SW480 (cell line): Measurements from ENCODE around the gene TULP3.

Experiments
- DNase-seq: peaks from one replicate; pipeline ENCODE4 v3.0.0-alpha.2; 2016; ENCODE audit warnings: low spot score

TULP3 gene

GRCh38 chr12:2877047-2877952 lies 13.4 kb upstream of the TULP3 start, which contains the start of the genes FOXM1 and RHNO1:
Gene FOXM1 (minus strand): TSS chr12:2877174. CDS start chr12:2874478, 2,696 bp downstream.
Gene RHNO1 (plus strand): TSS chr12:2877223. CDS start chr12:2885367, 8,144 bp downstream.
- DNase-seq = peak; percentile 87

GRCh38 chr12:2877953-2878732 lies 12.5 kb upstream of the TULP3 start:
- no peak for DNase-seq

GRCh38 chr12:2879853-2880252 lies 10.8 kb upstream of the TULP3 start:
- DNase-seq = no peak

GRCh38 chr12:2884810-2885209 lies 5.9 kb upstream of the TULP3 start:
- no peak for DNase-seq

GRCh38 chr12:2886768-2887450 lies 3.8 kb upstream of the TULP3 start:
- DNase-seq = no peak

DNA sequence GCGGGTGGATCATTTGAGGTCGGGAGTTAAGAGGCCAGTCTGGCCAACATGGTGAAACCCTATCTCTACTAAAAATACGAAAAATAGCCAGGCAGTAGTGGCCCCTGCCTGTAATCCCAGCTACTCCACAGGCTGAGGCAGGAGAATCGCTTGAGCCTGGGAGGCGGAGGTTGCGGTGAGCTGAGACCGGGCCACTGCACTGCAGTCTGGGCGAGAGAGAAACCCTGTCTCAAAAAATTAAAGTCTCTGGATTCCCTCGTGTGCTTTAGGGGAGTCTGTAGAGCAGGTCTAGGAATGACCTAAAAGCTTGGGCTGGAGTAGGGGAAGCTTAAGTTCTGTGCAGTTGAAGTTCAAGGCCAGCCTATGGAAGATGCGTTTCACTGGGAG lies 697 bp upstream of the TULP3 start:
- no peak for DNase-seq

- DNase-seq = peak; percentile 75
Measured at GRCh38 chr12:2891240-2892053, 756 bp downstream of the TULP3 start.

DNA sequence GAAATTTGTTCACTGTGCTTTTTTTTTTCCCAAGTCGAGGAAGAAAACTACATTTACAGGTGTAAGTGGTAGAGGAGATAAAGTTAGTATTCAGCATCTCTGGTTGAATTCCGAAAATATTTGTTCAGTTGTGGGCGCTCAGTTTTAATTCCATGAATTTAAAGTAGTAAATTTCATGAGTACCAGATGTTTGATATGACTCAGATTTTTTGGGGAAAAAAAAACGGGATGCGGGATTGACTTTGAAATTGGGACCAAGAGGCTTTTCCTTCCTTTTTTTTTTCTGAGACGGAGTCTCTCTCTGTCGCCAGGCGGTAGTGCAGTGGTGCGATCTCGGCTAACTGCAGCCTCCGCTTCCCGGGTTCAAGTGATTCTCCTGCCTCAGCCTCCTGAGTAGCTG lies 1.6 kb downstream of the TULP3 start:
- no peak for DNase-seq

GRCh38 chr12:2893007-2893406 lies 2.3 kb downstream of the TULP3 start:
- DNase-seq = peak; percentile 94

- no peak for DNase-seq
Measured at GRCh38 chr12:2895051-2895451, 4.4 kb downstream of the TULP3 start.

DNA sequence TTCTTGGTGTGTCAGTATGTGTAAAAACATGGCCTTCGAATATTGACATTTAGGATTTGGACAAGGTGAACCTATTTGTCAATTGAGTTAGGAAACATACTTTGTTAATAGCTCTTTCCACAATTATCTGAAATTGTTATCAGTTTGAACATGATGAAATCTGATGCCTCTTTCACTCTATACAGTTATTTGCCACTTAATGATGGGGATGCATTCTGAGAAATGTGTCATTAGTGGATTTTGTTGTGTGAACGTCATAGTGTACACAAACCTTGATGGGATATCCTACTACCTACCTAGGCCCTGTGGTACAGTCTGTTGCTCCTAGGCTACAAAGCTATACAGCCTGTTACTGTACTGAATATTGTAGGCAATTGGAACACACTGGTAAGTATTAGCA lies 4.8 kb downstream of the TULP3 start:
- DNase-seq = peak; percentile 46

GRCh38 chr12:2897418-2897817 lies 6.7 kb downstream of the TULP3 start:
- DNase-seq = no peak

GRCh38 chr12:2900642-2901041 lies 10.0 kb downstream of the TULP3 start:
- DNase-seq = no peak

DNA sequence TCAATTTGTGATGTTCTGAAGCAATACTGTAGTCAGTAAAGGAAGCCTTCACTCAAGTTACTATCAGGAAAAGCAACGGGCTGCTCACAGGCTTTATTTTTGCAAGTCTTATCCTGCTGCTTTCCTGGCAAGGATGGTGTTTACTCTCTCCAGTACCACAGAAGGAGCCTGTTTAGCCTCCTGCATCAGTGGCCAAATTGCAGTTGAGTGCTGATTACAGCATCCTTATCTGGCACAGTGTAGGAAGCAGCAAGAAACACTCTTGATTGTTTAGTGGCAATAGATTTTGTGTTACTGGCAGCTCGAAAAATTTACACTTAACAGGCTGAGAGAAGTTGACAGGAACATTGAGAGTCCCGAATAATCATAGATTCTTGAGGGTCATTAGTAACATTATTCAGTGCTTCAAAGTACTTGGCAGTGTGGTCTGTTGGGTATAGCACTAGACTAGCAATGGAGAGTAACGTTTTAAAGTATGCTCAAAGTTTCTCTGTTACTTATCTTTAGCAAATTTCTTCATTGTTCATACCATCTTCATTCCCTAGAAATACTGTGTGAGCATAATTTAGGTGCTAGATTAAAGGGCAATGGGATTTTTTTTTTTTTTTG lies 11.7 kb downstream of the TULP3 start:
- no peak for DNase-seq

DNA sequence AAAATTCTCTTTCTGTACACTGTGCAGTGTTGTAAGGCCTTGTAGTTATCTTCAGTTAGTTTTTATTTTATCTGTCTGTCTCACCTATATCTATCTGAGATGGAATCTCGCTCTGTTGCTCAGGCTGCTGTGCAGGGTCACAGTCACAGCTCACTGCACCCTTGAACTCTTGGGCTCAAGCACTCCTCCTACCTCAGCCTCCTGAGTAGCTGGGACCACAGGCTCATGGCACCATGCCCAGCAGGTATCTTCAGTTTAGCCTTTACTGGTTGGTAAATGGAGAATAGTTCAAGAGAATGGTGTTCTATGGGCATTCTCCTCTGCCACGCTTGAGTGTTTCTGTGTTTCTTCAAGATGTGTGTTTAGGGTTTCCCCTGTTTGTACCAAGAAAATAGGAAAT lies 13.6 kb downstream of the TULP3 start:
- DNase-seq = no peak

DNA sequence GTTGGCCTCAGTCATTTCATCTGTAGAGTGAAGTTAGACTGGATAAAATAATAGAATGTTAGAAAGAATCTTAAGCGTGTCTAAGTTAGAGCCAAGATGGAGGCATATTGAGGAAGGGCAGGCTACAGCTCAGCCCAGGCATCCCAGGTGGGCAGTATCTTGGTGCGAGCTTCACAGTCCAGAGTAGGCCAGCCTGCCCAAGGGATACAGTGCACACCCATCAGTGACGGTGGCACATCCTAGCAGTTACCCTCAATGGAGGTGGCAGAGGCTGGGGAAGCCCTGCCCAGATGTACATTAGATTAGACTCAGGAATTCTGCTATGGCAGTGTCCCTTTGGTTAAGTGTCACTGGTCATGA lies 21.5 kb downstream of the TULP3 start:
- DNase-seq = no peak

DNA sequence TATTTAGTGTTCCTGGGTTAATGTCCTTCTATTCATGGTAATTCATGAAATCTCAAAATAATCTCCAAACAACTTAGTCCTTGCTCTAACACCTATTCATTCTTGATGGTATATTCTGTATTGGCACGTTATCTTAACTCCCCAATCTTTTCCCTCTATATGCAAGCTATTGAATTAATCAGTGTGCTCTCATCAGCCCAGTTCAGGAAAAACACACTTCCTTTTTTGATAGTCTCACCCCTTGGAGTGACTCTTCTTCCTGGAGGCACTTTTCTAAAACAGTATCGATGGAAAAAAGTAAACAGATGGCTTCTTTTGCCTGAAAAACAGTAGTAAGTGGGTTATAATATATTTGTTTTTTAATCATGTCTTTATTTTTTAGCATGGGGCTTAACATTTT lies 28.6 kb downstream of the TULP3 start:
- no peak for DNase-seq

- no peak for DNase-seq
Measured at GRCh38 chr12:2922329-2922728, 31.6 kb downstream of the TULP3 start.

DNA sequence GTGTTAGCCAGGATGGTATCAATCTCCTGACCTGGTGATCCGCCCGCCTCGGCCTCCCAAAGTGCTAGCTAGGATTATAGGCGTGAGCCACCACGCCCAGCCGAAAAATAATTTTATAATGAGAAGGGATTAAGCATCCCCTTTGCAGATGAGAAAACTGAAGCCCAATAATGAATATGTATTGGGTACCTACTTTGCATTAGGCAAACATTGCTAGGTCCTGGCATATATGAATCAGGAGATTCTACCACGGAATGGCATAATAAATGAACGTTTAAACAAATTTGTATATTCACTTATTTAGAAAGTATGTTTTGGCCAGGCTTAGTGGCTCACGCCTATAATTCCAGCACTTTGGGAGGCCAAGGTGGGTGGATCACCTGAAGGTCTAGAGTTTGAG lies 32.4 kb downstream of the TULP3 start:
- DNase-seq = no peak

GRCh38 chr12:2924019-2924418 lies 33.3 kb downstream of the TULP3 start:
- DNase-seq = no peak

- no peak for DNase-seq
Measured at GRCh38 chr12:2925322-2925995, 34.8 kb downstream of the TULP3 start.
